Activated CD4-positive, alpha-beta T cell treated with anti-CD3 and anti-CD28 coated beads for 36 hours (primary cell): ENCODE data around the gene VAV2. TPM values are rescaled to one million over a fixed set of nuclear protein-coding genes. Genes with fewer than 3 reads are reported as not detected.
A peak's percentile ranks its signal among the peaks of the same experiment; 100 is the strongest.

Source experiments
- ATAC-seq: fragments of 200-7000 bp; cut with Tn5 transposase; one replicate; pipeline ENCODE4 v1.10.0; 2021; ENCODE audit warnings: mild to moderate bottlenecking, moderate library complexity
- CTCF ChIA-PET: fragments of 350-600 bp; sonication (Branson Sonifier 250); formaldehyde crosslinking; loops from one replicate; lab custom pipeline; 2021; ENCODE audit warnings: antibody characterized with exemption; lab: Charles Lee
- POLR2A ChIA-PET: fragments of 350-600 bp; sonication (Branson Sonifier 250); formaldehyde crosslinking; loops from one replicate; lab custom pipeline; 2021; ENCODE audit warnings: antibody characterized with exemption, inconsistent platforms; lab: Charles Lee
- DNase-seq: peaks from one replicate; pipeline ENCODE4 v3.0.0-alpha.2; 2020
- H3K27ac Mint-ChIP-seq: one replicate; pipeline ENCODE4 v1.8.0; 2021; ENCODE audit warnings: mixed read lengths
- H3K27me3 Mint-ChIP-seq: one replicate; pipeline ENCODE4 v1.8.0; 2021; ENCODE audit warnings: mixed read lengths
- H3K36me3 Mint-ChIP-seq: one replicate; pipeline ENCODE4 v1.8.0; 2021; ENCODE audit warnings: low read depth, mixed read lengths
- H3K4me1 Mint-ChIP-seq: one replicate; pipeline ENCODE4 v1.8.0; 2021; ENCODE audit warnings: mixed read lengths
- H3K4me3 Mint-ChIP-seq: one replicate; pipeline ENCODE4 v1.8.0; 2021; ENCODE audit warnings: mild to moderate bottlenecking, moderate library complexity, mixed read lengths
- H3K9me3 Mint-ChIP-seq: one replicate; pipeline ENCODE4 v1.8.0; 2021; ENCODE audit warnings: low read depth, mixed read lengths
- intact Hi-C, 2 experiments: fragments of 100-400 bp; cut with DNase I in 1 of 2; cut with micrococcal nuclease in 1 of 2; formaldehyde crosslinking; loops; one replicate each; pipeline versions ENCODE4 v1.14.2 to v1.15.1; 2022 to 2024; cut with DNase I, micrococcal nuclease
- total RNA-seq, 2 experiments: library from RNA; stranded (reverse); gene quantifications; one replicate each; pipeline ENCODE4 v1.2.3, GENCODE V29; 2021

Gene VAV2
- total RNA-seq, 2 experiments from 2014 or later, result 5.1 to 6.5 TPM

DNA sequence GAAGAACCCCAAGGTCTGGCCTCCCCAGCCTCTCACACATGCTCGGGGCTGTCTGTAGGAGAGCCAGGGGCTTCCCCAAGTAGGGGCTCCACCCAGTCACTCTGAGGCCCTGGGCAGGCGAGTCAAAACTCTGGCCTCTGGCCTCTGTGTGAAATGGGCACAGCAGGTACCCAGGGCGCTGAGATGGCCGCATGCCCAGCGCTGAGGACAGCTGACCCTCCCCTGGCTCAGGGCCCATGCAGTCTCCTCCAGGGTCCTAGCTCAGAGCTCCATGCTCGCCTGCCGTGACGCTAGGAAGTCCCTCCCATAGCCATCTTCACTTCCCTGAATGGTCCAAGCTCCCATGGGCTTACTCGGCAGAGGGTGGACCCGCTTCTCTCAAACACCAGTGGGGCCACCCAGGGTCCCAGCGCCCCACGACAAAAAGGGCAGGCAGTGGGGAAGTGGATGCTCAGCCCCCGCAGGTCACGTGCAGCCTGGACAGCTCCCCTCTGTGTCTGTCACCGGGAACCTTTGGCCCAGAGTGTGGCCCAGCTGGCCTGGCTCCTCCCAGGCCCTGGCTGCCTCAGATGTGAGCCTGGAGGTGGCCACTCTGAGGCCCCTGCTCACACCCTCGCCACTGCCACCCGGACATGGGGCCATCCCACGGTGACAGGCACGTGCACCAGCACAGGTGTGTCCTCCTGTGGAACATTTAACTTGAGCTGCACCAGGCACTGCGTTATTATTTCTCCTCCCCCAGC lies 12.2 kb upstream of the VAV2 start:
- Mint-ChIP-seq H3K27ac (no peak overlapping the region), H3K36me3 (no peaks in the 10 kb centered on the region), H3K4me1 (no peaks in the 10 kb centered on the region), H3K4me3 (no peak overlapping the region), H3K9me3 (no peaks in the 10 kb centered on the region), H3K27me3 (peaks cover 2% of the 10 kb centered on the region)
- DNase-seq (no peak), ATAC-seq (no peak)
- intact Hi-C loops, result no loop called here
- CTCF ChIA-PET, result interaction anchor here (2.4 kb wide), 1 partner anchor 10 kb away, joined by 12 read pairs; no protein-coding TSS in a partner anchor
- POLR2A ChIA-PET, result no interaction called here

DNA sequence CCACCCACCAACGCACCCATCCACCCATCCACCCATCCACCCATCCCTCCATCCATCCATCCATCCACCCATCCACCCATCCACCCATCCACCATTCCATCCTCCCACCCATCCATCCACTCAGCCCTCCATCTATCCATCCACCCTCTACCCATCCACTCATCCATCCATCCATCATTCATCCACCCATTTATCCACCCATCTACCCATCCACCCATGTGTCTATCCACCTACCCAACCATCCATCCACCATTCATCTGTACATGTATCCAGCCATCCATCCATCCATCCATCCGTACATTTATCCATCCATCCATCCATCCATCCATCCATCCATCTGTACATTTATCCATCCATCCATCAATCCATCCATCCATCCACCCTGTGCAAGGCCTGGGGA lies 11.1 kb upstream of the VAV2 start:
- Mint-ChIP-seq H3K4me1 (no peaks in the 10 kb centered on the region), H3K27me3 (peaks cover 2% of the 10 kb centered on the region), H3K27ac (no peak overlapping the region), H3K36me3 (no peaks in the 10 kb centered on the region), H3K4me3 (no peak overlapping the region), H3K9me3 (no peaks in the 10 kb centered on the region)
- ATAC-seq (no peak), DNase-seq (no peak)
- POLR2A ChIA-PET, result no interaction called here
- CTCF ChIA-PET, result no interaction called here
- intact Hi-C loops, result no loop called here

DNA sequence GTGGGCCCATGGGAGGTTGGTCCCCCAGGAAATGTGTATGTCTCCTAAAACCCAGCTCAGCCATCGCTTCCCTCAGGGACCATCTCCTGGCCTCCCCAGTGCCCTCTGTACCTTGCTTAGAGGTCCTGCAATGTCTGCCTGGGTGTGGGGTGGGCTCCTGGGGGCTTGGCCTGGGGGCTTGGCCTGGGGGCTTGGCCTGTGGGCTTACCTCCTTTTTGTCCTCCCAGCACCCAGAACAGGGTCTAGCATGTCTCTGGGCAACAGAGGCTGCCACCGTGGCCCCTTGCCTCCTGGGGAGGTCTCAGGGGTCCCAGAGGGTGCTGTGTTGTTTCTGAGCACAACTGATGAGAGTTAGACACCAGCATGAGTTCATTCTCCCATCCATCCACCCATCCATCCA lies 10.7 kb upstream of the VAV2 start:
- Mint-ChIP-seq H3K9me3 (no peaks in the 10 kb centered on the region), H3K27me3 (peaks cover 2% of the 10 kb centered on the region), H3K4me3 (no peak overlapping the region), H3K36me3 (no peaks in the 10 kb centered on the region), H3K27ac (no peak overlapping the region), H3K4me1 (no peaks in the 10 kb centered on the region)
- POLR2A ChIA-PET, result no interaction called here
- ATAC-seq (no peak), DNase-seq (no peak)
- CTCF ChIA-PET, result no interaction called here
- intact Hi-C loops, result no loop called here

DNA sequence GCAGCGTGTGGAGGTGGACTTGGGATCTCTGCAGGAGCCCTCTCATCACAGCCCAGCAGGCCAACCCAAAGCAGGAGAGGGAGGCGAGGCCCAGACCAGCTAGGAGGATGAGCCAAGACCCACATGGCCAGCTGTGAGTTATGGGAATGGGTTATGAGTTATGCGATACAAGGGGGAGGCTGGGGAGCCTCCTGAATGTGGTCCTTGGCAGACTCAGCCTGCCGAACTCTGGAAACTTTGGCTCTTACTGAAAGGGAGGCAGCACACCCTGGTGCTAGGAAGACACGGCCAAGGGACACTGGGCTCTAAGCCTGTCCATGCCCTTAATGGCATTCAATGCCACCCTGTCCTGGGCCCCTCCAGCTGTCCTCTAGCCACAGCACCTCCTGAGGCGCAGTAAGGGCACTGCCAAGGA lies 7.7 kb upstream of the VAV2 start:
- Mint-ChIP-seq H3K27ac (no peak overlapping the region), H3K4me1 (no peaks in the 10 kb centered on the region), H3K9me3 (no peaks in the 10 kb centered on the region), H3K27me3 (no peaks in the 10 kb centered on the region), H3K4me3 (no peak overlapping the region), H3K36me3 (no peaks in the 10 kb centered on the region)
- ChIA-PET CTCF (no interaction called here), POLR2A (no interaction called here)
- intact Hi-C loops, result loop anchor here in 1 of 2 experiments (10.0 kb wide), 2 partner anchors 415 to 625 kb away; partner anchors contain the start of genes STKLD1 and SURF4
- DNase-seq (no peak), ATAC-seq (no peak)

DNA sequence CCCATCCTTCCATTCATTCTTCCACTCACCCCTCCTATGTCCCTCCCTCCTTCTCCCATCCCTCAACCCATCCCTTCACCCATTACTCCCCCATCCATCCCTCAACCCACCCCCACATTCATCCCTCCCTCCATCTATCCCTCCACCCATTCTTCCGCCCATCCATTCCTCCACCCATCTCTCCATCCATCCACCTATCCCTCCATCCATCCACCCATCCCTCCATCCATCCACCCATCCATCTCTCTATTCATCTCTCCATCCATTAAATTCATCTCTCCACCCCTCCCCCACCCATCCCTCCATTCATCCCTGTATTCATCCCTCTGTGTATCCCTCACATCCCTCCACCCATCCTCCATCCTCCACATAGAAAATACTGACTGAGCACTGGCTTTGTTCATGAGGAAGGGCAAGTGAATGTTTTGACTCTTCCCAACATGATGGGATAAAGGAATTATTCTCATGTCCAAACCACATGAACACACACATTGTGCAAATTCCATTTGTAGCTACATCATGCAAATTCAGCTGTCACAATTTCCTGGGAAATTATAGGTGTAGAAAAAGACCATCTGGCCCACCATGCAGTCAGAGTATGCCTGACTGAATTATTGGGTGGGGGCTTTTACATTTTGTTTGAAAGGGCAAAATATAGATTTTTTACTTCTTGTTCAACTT lies 6.9 kb upstream of the VAV2 start:
- Mint-ChIP-seq H3K27me3 (no peaks in the 10 kb centered on the region), H3K27ac (no peak overlapping the region)

GRCh38 chr9:133997584-133997983 lies 5.5 kb upstream of the VAV2 start:
- Mint-ChIP-seq H3K4me1 (peaks cover 2% of the 10 kb centered on the region), H3K36me3 (no peaks in the 10 kb centered on the region), H3K9me3 (no peaks in the 10 kb centered on the region), H3K27me3 (no peaks in the 10 kb centered on the region), H3K4me3 (no peak overlapping the region), H3K27ac (no peak overlapping the region)
- ChIA-PET POLR2A (no interaction called here), CTCF (interaction anchor here (0.6 kb wide), 1 partner anchor 204 kb away, joined by 3 read pairs; no protein-coding TSS in a partner anchor)
- intact Hi-C loops, result loop anchor here in 1 of 2 experiments (10.0 kb wide), 2 partner anchors 413 to 623 kb away; partner anchors contain the start of genes STKLD1 and SURF4
- no peak for ATAC-seq
- no peak for DNase-seq

More for the DNA sequence above, 6.9 kb upstream of the VAV2 start:
- ChIA-PET POLR2A (no interaction called here), CTCF (no interaction called here)
- no peaks in the 10 kb centered on the region for H3K36me3 Mint-ChIP-seq
- DNase-seq, result no peak
- no peaks in the 10 kb centered on the region for H3K9me3 Mint-ChIP-seq
- intact Hi-C loops, result loop anchor here in 1 of 2 experiments (10.0 kb wide), 2 partner anchors 414 to 624 kb away; partner anchors contain the start of genes STKLD1 and SURF4
- no peaks in the 10 kb centered on the region for H3K4me1 Mint-ChIP-seq
- ATAC-seq, result no peak
- no peak overlapping the region for H3K4me3 Mint-ChIP-seq

GRCh38 chr9:133996531-133997520 lies 4.7 kb upstream of the VAV2 start:
- Mint-ChIP-seq H3K4me3 (no peak overlapping the region), H3K36me3 (no peaks in the 10 kb centered on the region), H3K27ac (no peak overlapping the region), H3K9me3 (no peaks in the 10 kb centered on the region), H3K4me1 (peaks cover 2% of the 10 kb centered on the region), H3K27me3 (no peaks in the 10 kb centered on the region)
- DNase-seq (no peak), ATAC-seq (no peak)
- intact Hi-C loops, result loop anchor here in 1 of 2 experiments (10.0 kb wide), 2 partner anchors 412 to 622 kb away; partner anchors contain the start of genes STKLD1 and SURF4
- ChIA-PET CTCF (no interaction called here), POLR2A (no interaction called here)

DNA sequence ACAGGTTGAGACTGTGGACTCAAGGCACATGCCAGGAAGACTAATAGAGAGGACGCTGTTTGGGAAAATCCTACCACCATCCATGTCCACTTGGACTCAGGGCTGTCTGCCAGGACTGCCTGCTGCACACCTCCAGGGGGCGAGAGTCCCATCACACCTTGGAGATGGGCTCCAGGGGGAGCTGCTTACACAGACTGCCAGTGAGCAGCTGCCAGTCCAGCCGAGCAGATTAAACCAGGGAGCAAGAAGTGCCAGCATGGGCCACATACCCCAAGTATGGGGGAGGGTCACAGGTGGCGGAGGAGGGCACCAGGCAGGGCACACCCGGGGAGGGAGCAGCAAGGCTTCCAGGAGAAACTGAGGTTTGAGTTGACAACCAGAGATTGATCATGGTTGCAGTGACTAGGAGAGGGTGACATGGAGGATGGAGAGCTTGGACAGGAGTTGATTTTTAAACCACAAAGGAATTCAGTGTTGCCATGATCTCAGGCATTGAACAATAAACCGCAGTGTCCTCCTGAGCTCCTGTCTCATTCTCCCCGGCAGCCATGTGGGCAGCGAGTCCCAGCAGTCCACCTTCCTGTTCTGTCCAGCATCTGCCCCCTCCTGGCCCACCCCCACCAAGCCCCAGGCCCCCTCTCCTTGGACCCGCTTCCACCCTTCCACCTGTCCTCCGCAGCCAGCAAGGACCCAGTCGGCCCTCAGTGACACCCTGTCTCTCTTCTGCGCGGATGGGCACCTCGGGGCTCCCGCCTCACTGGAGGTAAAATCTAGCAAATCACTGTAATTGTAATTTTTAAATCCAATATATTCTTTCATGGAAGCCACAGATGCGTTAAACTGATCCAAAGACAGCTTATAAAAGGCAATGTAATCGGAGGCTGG lies 3.1 kb upstream of the VAV2 start:
- Mint-ChIP-seq H3K27ac (no peak overlapping the region), H3K36me3 (no peaks in the 10 kb centered on the region), H3K4me1 (peaks cover 2% of the 10 kb centered on the region), H3K27me3 (peaks cover 3% of the 10 kb centered on the region), H3K4me3 (no peak overlapping the region), H3K9me3 (no peaks in the 10 kb centered on the region)
- CTCF ChIA-PET, result interaction anchor here (0.6 to 3.3 kb wide), 13 partner anchors 10 to 1196 kb away, joined by 3 to 54 read pairs (median 3); partner anchors contain the start of gene BRD3OS
- POLR2A ChIA-PET, result no interaction called here
- ATAC-seq (no peak), DNase-seq (peak; percentile 43)
- intact Hi-C loops, result loop anchor here in 1 of 2 experiments (10.0 kb wide), 2 partner anchors 410 to 620 kb away; partner anchors contain the start of genes STKLD1 and SURF4

DNA sequence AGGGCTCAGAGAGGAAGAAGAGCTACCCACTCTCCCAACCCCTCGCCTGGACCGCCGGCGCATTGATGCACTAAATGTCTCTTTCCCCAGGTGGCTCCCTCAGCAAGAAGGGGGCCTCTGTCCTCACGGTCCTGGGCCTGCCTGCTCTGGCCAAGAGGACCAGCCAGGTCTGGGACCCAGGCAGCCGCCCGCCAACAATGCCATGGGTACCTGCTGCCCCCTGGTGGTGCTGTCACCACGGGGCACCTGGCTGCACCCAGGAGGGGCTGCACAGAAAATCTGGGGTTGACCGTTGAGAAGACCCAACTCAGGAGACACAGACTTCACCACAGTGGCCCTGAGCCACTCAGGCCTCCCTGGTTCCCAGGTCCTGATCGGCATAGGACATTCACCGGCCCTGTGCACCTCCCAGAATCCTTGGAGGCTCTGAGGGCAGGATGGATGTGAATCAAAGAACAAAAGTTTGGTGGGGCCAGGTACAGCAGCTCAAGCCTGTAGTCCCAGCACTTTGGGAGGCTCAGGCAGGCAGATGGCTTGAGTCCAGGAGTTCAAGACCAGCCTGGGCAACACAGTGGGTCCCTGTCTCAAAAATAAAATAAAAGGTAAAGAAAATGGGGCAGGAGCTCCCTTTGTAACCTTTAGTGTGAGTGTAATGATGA lies 2.4 kb upstream of the VAV2 start:
- DNase-seq (peak; percentile 88), ATAC-seq (peak; percentile 69)
- no peak overlapping the region for H3K4me3 Mint-ChIP-seq
- CTCF ChIA-PET, result interaction anchor here (0.6 to 3.3 kb wide), 21 partner anchors 11 to 1197 kb away, joined by 3 to 54 read pairs (median 3); partner anchors contain the start of gene BRD3OS
- H3K36me3 Mint-ChIP-seq, result no peaks in the 10 kb centered on the region
- POLR2A ChIA-PET, result no interaction called here
- peaks cover 2% of the 10 kb centered on the region for H3K4me1 Mint-ChIP-seq
- H3K9me3 Mint-ChIP-seq, result no peaks in the 10 kb centered on the region
- peaks cover 3% of the 10 kb centered on the region for H3K27me3 Mint-ChIP-seq
- intact Hi-C loops, result loop anchor here (1.0 to 10.0 kb wide), 7 partner anchors 105 to 620 kb away; partner anchors contain the start of genes FAM163B (in 1 of the 2), STKLD1 (in 1 of the 2) and SURF4 (in 1 of the 2)
- H3K27ac Mint-ChIP-seq, result no peak overlapping the region
